Activated T-helper 1 cell treated with anti-CD3 and anti-CD28 coated beads, Interleukin-12 subunit alpha, Interleukin-12 subunit beta, Interleukin-2, Interleukin-4 antibody, amounts not matched to agents 30 ng/mL and 10 ng/mL and 1 ng/mL, durations not matched to agents 14 hours and 24 hours and 36 hours (primary cell): Measurements from ENCODE around the gene VANGL2. TPM values are rescaled to one million over a fixed set of nuclear protein-coding genes. Genes with fewer than 3 reads are reported as not detected.
A peak's percentile ranks its signal among the peaks of the same experiment; 100 is the strongest.

Experiments
- DNase-seq: peaks from one replicate; pipeline ENCODE4 v3.0.0; 2021; ENCODE audit warnings: low spot score
- H3K27ac Mint-ChIP-seq: one replicate; pipeline ENCODE4 v1.8.0; 2021; ENCODE audit warnings: mild to moderate bottlenecking, mixed read lengths
- H3K27me3 Mint-ChIP-seq: one replicate; pipeline ENCODE4 v1.8.0; 2022; ENCODE audit warnings: mild to moderate bottlenecking, moderate library complexity, mixed read lengths; ENCODE audit not compliant: insufficient read depth
- H3K36me3 Mint-ChIP-seq: one replicate; pipeline ENCODE4 v1.8.0; 2021; ENCODE audit warnings: low read depth, mixed read lengths
- H3K4me1 Mint-ChIP-seq: one replicate; pipeline ENCODE4 v1.8.0; 2021; ENCODE audit warnings: low read depth, mixed read lengths
- H3K4me3 Mint-ChIP-seq: one replicate; pipeline ENCODE4 v1.8.0; 2021; ENCODE audit warnings: mild to moderate bottlenecking, moderate library complexity, mixed read lengths
- H3K9me3 Mint-ChIP-seq: one replicate; pipeline ENCODE4 v1.8.0; 2021; ENCODE audit warnings: mixed read lengths
- intact Hi-C: fragments of 100-400 bp; cut with micrococcal nuclease; formaldehyde crosslinking; loops from one replicate; pipeline ENCODE4 v1.15.1; 2024
- total RNA-seq: library from RNA; stranded (reverse); gene quantifications from 2 replicates; pipeline ENCODE4 v1.2.3, GENCODE V29; 2022

VANGL2 gene
- total RNA-seq, 1 donor from 2014 or later: not detected

DNA sequence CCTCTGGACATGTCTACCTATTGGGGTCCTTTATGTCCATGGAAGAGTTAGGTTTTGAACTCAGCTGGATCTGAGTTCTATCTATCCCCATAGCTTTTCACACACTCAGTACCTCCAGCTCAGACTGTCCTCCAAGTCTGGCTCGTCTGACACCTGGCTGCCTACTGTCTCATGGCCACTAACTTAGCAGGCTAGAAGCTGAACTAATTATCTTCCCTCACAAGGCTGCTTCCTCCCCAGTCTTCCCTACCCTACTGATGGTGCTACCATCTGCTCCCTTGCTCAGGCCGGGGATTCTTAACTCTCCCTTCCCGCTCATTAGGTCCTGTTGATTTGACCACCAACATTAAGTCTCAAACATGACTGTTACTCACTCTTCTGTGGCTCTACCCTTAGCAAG is 13.4 kb downstream of the VANGL2 start:
- no peak for DNase-seq
- Mint-ChIP-seq H3K27me3 (peaks cover 2% of the 10 kb centered on the region), H3K4me3 (no peak overlapping the region), H3K36me3 (no peaks in the 10 kb centered on the region), H3K9me3 (no peaks in the 10 kb centered on the region), H3K27ac (no peak overlapping the region), H3K4me1 (no peaks in the 10 kb centered on the region)
- intact Hi-C loops: no loop called here

DNA sequence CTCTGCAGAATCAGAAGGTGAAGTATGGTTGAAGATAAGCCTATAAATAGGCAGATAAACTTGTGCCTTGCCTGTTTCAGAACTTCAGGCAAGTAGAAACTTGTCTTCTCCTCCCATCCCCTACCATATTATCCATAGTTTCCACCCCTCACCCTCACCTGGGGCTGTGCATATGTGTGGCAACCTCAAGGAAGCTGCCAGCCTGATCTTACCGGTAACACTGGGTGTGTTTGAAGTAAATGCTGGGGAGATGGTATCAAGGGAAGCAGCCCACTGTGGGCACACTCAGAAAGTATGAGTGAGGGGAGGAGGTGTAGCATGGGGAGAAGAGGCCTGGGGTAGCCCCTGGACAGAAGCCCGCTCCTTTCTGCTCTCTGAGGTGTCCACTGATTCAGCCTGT is 14.5 kb downstream of the VANGL2 start:
- Mint-ChIP-seq H3K36me3 (no peaks in the 10 kb centered on the region), H3K27me3 (peaks cover 4% of the 10 kb centered on the region), H3K4me3 (no peak overlapping the region), H3K4me1 (no peaks in the 10 kb centered on the region), H3K9me3 (no peaks in the 10 kb centered on the region), H3K27ac (no peak overlapping the region)
- intact Hi-C loops: no loop called here
- no peak for DNase-seq

DNA sequence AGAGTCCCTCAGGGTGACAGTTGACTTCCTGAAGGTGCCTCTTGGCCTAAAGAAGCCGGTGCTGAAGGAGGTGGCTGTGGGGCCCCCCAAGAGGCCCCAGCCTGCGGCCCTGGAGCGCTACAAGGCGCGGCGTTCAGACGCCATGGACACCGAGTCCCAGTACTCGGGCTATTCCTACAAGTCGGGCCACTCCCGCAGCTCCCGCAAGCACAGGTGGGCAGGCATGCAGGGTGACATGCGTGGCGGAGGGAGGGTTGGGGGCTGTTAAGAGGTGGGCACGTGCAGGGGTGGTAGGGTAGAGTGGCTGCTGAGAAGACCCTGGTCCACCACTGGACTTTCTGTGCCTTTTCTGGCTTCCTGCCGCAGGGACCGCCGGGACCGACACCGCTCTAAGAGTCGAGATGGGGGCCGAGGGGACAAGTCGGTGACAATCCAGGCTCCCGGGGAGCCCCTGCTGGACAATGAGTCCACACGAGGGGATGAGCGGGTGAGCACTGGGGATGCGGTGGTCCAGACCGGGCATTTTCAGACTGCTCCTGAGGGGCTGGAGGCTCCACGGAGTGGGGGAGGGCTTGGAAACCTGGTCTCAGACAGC is 15.4 kb downstream of the VANGL2 start:
- Mint-ChIP-seq H3K27me3 (peaks cover 4% of the 10 kb centered on the region), H3K9me3 (no peaks in the 10 kb centered on the region), H3K4me1 (no peaks in the 10 kb centered on the region), H3K27ac (no peak overlapping the region), H3K36me3 (no peaks in the 10 kb centered on the region), H3K4me3 (no peak overlapping the region)
- no peak for DNase-seq
- intact Hi-C loops: no loop called here

DNA sequence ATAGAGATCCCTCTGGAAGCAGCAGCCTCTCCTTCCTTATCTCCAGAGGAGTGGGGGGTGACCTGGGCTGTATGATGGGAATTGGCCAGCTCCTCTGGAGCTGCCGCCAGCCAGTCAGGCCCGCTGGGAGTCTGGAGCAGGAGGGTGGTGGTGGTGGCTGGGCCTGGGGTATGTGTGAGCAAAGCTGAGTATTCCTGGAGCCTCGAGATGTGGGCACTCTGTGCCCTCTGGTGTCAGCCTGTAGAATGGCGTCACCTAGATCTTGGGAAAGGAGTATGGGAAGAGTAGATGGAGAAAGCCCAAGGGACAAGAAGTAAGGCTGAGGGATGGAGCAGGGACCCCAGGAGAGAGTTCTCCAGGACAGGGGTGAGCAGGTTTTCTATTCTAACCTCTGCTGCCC is 16.0 kb downstream of the VANGL2 start:
- DNase-seq: no peak
- intact Hi-C loops: no loop called here
- Mint-ChIP-seq H3K27me3 (peaks cover 4% of the 10 kb centered on the region), H3K4me1 (no peaks in the 10 kb centered on the region), H3K4me3 (no peak overlapping the region), H3K9me3 (no peaks in the 10 kb centered on the region), H3K36me3 (no peaks in the 10 kb centered on the region), H3K27ac (no peak overlapping the region)

DNA sequence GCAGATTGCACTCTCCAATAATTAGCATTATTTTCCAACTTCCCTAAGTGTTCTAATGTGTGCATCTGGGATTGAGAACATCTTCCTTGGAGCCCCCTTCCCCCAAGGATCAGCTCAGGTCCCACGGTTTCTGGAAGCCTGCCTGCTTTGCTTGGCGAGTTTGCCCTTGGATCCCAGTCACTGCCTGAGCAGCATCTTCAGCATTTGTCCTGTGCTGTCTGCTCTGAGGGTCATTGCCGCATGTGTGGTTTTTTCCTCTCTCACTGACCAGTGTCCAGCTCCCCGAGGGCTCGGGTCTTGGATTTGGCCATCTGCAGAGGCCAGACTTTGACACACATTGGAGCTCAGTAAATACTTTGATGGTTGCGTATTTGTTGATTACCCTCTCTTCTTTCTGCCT is 18.1 kb downstream of the VANGL2 start:
- H3K4me3 Mint-ChIP-seq: no peak overlapping the region
- H3K9me3 Mint-ChIP-seq: no peaks in the 10 kb centered on the region
- intact Hi-C loops: no loop called here
- H3K36me3 Mint-ChIP-seq: no peaks in the 10 kb centered on the region
- no peak overlapping the region for H3K27ac Mint-ChIP-seq
- no peak for DNase-seq
- H3K4me1 Mint-ChIP-seq: no peaks in the 10 kb centered on the region
- H3K27me3 Mint-ChIP-seq: peaks cover 4% of the 10 kb centered on the region

DNA sequence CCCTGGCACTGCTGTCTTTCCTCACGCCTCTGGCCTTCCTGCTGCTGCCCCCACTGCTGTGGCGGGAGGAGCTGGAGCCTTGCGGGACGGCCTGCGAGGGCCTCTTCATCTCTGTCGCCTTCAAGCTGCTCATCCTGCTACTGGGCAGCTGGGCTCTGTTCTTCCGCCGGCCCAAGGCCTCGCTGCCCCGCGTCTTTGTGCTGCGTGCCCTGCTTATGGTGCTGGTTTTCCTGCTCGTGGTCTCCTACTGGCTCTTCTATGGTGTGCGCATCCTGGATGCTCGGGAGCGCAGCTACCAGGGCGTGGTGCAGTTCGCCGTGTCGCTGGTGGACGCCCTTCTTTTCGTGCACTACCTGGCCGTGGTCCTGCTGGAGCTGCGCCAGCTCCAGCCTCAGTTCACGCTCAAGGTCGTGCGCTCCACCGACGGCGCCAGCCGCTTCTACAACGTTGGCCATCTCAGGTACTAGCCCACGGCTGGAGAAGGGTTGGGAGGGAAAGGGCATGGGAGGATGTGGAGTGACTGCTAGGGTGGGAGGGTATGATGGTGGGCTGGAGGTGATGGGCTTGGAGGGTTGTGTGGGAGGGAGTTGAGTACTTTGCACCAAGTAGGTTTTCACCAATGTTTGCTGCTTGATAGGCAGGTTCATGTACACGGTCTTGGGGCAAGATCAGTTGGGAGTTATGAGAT is 18.9 kb downstream of the VANGL2 start:
- Mint-ChIP-seq H3K36me3 (no peaks in the 10 kb centered on the region), H3K27ac (no peak overlapping the region), H3K27me3 (peaks cover 4% of the 10 kb centered on the region), H3K4me3 (no peak overlapping the region), H3K4me1 (no peaks in the 10 kb centered on the region), H3K9me3 (no peaks in the 10 kb centered on the region)
- no peak for DNase-seq
- intact Hi-C loops: no loop called here

DNA sequence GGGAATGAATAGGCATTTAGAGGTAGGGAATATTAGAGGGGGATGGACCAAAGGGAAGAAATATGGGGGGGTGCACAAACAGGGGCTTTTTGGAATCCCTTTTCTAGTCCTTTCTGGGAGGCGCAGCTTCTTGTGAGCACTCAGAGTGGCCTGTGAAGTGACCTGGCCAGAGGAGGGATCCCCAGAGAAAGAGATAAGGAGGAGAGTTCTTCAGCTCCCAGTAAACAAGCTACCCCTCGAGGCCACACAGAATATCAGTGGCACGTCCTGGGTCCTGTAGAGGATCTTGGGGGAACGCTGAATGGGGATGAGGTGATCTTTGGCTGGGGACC is 19.4 kb downstream of the VANGL2 start:
- H3K4me1 Mint-ChIP-seq: no peaks in the 10 kb centered on the region
- intact Hi-C loops: no loop called here
- H3K27me3 Mint-ChIP-seq: peaks cover 4% of the 10 kb centered on the region
- H3K9me3 Mint-ChIP-seq: no peaks in the 10 kb centered on the region
- DNase-seq: no peak
- H3K4me3 Mint-ChIP-seq: no peak overlapping the region
- no peaks in the 10 kb centered on the region for H3K36me3 Mint-ChIP-seq
- H3K27ac Mint-ChIP-seq: no peak overlapping the region

DNA sequence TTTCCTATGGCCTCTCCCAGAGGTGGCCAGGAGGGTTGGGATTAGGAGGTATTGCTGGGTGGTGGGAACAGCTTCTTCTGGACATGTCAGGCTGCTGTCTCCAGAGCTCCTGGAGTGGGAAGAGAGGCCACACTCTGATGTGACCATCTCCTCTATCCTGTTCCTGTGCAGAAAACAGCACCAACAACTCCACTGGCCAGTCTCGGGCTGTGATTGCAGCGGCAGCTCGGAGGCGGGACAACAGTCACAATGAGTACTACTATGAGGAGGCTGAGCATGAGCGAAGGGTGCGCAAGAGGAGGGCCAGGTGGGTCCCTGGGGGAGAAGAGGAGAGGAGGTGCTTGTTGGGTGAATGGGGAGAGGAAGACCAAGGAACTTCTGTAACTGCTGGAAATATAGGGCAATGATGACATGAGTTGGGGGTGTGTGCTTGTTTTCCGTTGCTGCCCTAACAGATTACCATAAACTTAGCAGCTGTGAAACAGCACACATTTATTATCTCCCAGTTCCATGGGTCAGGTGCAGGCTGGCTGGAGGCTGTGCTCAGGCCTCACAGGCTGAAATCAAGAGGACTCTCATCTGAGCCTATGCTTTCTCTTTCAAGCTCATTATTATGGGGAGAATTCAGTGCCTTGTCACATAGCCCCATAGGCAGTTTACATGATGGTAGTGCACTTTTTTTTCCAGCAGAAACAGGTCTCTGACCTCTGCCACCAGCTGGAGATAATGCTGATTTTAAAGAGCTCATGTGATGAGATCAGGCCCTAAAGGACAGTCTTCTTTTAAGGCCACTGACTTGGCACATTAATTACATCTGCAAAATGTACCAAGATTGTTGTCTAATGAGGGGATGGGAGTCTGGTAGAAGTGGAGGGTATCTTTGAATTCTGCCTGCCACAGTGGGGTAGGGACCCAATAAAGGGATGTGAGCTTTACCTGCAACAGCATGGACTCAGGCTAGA is 20.8 kb downstream of the VANGL2 start:
- Mint-ChIP-seq H3K4me1 (no peaks in the 10 kb centered on the region), H3K9me3 (no peaks in the 10 kb centered on the region), H3K27me3 (peaks cover 3% of the 10 kb centered on the region), H3K4me3 (no peak overlapping the region), H3K36me3 (no peaks in the 10 kb centered on the region), H3K27ac (no peak overlapping the region)
- no peak for DNase-seq
- intact Hi-C loops: no loop called here

DNA sequence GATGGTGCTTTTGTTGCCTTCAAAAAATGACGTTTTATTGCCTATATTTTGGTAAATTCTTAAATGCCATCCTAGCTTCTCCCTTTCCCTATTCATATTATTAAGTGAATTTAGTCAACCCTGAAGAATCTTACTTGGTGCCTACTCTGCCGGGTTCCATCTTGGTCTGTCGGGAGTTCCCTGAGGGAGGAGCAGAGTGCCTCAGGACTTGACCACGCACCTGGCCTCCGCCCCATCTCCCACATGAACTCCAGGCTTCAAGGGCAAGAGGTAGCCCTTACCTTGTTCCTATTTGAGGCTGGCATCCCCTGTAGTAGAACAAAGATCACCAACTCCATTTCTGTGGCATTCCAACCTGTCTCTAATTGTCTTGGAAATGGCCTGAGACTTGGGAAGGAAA is 21.5 kb downstream of the VANGL2 start:
- DNase-seq: no peak
- intact Hi-C loops: no loop called here
- H3K9me3 Mint-ChIP-seq: no peaks in the 10 kb centered on the region
- peaks cover 3% of the 10 kb centered on the region for H3K27me3 Mint-ChIP-seq
- H3K36me3 Mint-ChIP-seq: no peaks in the 10 kb centered on the region
- H3K4me1 Mint-ChIP-seq: no peaks in the 10 kb centered on the region
- no peak overlapping the region for H3K4me3 Mint-ChIP-seq
- H3K27ac Mint-ChIP-seq: no peak overlapping the region

DNA sequence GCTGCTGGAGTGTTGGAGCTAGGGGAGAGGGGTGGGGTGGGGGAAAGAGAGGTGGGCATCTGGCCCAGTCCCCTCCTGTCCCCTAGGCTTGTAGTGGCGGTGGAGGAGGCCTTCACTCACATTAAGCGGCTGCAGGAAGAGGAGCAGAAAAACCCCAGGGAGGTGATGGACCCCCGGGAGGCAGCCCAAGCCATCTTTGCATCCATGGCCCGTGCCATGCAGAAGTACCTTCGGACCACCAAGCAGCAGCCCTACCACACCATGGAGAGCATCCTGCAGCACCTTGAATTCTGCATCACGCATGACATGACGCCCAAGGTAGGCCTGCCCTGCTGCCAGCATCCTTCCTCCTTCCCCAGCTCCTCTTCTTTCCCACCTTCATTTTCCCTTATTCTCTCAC is 23.6 kb downstream of the VANGL2 start:
- Mint-ChIP-seq H3K27ac (no peak overlapping the region), H3K4me1 (peaks cover 15% of the 10 kb centered on the region), H3K27me3 (peaks cover 3% of the 10 kb centered on the region), H3K9me3 (no peaks in the 10 kb centered on the region), H3K36me3 (no peaks in the 10 kb centered on the region), H3K4me3 (no peak overlapping the region)
- no peak for DNase-seq
- intact Hi-C loops: no loop called here

DNA sequence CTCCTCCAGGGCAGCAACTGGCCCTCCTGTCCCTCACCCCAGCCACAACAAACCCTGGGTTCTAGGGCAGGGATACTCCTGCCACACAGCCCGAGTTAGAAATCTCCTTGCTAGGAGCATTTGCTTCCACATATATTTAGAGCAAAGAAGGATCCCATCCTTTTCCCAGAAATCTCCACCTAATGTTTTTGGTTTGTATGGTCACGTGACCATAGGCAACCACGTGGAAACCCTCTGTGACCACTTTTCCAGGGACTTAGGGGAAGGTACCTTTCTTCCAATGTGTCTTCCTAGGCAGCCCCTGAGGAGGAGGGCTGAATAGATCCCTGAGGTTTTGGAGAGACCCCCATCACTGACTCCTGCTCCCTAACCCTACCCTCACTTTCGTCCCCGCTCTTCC is 25.5 kb downstream of the VANGL2 start:
- Mint-ChIP-seq H3K36me3 (no peaks in the 10 kb centered on the region), H3K27ac (no peak overlapping the region)

DNA sequence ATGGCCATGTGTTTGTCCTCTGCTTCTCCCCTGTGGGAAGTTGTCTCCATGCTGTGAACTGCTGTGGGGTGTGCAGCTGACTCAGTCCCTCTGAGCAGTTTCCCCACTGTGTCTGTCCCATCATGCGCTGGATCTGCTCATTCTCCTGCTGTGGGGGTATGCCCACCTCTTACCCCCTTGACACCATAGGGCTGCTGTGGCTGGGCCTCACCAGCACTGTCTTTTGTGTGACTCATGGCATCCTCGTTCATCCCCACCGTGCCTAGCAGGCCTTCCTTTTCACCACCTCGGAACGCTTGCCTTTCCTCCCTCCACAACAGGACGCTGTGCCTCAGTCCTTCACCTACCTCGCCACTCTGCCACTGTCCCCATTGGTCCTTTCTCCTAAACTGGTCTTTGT is 27.3 kb downstream of the VANGL2 start:
- no peaks in the 10 kb centered on the region for H3K9me3 Mint-ChIP-seq
- no peaks in the 10 kb centered on the region for H3K27me3 Mint-ChIP-seq
- intact Hi-C loops: loop anchor here (1.0 to 2.0 kb wide), 4 partner anchors 15 to 245 kb away; no protein-coding TSS in a partner anchor
- H3K4me1 Mint-ChIP-seq: peaks cover 51% of the 10 kb centered on the region
- peaks cover 2% of the 10 kb centered on the region for H3K36me3 Mint-ChIP-seq
- H3K4me3 Mint-ChIP-seq: no peak overlapping the region
- DNase-seq: no peak
- peak overlapping the region; percentile 59 for H3K27ac Mint-ChIP-seq

More for the DNA sequence above, 25.5 kb downstream of the VANGL2 start:
- no peak overlapping the region for H3K4me3 Mint-ChIP-seq
- DNase-seq: no peak
- no peaks in the 10 kb centered on the region for H3K9me3 Mint-ChIP-seq
- intact Hi-C loops: no loop called here
- no peaks in the 10 kb centered on the region for H3K27me3 Mint-ChIP-seq
- H3K4me1 Mint-ChIP-seq: peaks cover 34% of the 10 kb centered on the region

DNA sequence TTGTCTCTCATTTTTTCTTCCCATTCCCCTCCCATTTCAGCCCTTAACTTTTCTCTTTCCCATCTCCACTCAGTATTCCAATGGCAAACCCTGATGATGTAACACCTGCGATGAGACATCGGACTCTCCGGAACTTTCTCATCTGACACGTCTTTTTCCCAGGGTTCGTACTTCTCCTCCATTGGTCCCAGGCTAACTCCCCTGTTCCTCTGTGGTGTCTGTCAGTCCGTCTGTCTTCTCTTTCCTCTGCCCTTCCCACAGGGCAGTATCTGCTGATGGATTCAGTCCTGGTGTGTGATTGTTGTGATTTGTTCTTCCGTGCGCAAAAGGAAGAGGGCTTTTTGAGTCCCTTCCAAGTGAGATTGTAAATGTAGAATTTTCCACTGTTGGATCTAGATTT is 27.7 kb downstream of the VANGL2 start:
- no peaks in the 10 kb centered on the region for H3K9me3 Mint-ChIP-seq
- peaks cover 55% of the 10 kb centered on the region for H3K4me1 Mint-ChIP-seq
- H3K4me3 Mint-ChIP-seq: peak overlapping the region; percentile 38
- H3K27me3 Mint-ChIP-seq: no peaks in the 10 kb centered on the region
- intact Hi-C loops: loop anchor here (1.0 to 2.0 kb wide), 4 partner anchors 15 to 245 kb away; no protein-coding TSS in a partner anchor
- peak overlapping the region; percentile 59 for H3K27ac Mint-ChIP-seq
- no peak for DNase-seq
- H3K36me3 Mint-ChIP-seq: peaks cover 3% of the 10 kb centered on the region
